Neuron (in vitro differentiated cells): ENCODE results near the gene BHLHE41.

Source experiments
- H2AFZ ChIP-seq: one replicate; pipeline ENCODE4 v1.6.1; 2013; ENCODE audit warnings: low read depth, mild to moderate bottlenecking, inconsistent platforms, low read length, moderate library complexity
- H3K27me3 ChIP-seq: one replicate; pipeline ENCODE4 v1.6.1; 2013; ENCODE audit warnings: low read length; ENCODE audit not compliant: insufficient read depth
- H3K36me3 ChIP-seq: one replicate; pipeline ENCODE4 v1.6.1; 2013; ENCODE audit warnings: low read length; ENCODE audit not compliant: insufficient read depth
- H3K4me1 ChIP-seq: one replicate; pipeline ENCODE4 v1.6.1; 2013; ENCODE audit warnings: low read length; ENCODE audit not compliant: insufficient read depth
- H3K4me3 ChIP-seq: 2 replicates; pipeline ENCODE4 v1.5.1; 2013; ENCODE audit warnings: mild to moderate bottlenecking, low read length, moderate library complexity
- H3K9me3 ChIP-seq: one replicate; pipeline ENCODE4 v1.6.1; 2013; ENCODE audit warnings: low read length

The BHLHE41 gene

DNA sequence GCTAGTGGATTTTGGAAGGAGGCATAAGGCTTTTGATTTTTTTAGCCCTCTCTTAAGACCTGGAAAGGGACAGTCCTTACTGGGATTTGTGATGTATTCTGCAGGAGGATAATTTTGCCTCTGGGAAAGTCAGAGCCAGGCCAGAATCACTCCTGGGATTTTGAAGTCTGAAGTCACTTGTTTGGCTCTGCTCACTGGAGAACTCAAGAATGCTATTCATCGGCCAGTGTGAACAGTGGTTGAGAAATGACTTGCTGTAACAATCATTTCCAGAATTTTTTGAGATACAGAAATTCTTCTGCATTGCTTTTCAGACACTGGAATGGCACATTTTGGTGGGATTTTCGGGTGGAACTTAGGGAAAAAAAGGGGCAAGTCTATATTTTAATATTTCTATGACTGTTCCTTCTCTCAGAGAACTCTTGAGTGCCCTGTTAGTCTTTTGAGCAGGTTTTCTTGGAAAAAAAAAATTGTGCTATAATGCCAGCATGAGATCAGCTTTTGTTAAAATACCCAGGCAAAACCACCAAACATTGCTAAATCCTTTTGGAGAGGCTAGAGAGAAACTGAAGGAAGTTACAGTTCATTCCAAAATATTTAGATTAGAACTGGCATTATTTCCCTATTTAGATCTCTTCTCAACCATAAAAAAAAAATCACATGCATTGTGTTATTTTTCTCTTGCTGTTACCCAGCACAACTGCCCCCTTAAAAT is 26.1 kb upstream of the BHLHE41 start:
- Histone ChIP-seq H3K9me3 (no peaks in the 10 kb centered on the region), H3K4me3 (no peak overlapping the region), H3K4me1 (peaks cover 10% of the 10 kb centered on the region), H3K27me3 (no peaks in the 10 kb centered on the region), H2AFZ (no peak overlapping the region), H3K36me3 (no peaks in the 10 kb centered on the region)

DNA sequence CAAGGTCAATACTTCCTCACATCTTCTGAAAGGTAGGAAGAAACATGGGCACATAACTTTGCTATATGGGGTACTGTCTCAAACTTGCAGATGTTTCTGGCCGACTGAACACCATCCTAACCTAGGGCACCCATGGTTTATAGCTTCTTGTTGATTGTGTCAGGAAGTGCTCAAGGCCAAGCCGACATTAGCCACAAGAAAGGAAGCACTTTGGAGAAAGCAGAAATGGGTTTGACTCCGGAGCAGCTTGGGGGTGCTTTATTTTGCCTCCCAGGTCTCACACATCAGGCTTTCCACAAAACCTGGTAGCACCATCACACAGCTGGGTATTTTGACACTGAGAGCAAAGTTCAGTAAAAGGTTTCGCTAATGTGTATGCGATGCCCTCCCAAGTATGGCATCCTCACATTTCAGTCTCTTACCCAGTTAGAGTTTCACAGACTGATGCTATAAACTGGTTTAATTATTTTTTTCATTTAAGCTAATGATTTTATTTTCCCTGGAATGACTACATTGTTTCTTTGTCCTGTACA is 25.2 kb upstream of the BHLHE41 start:
- Histone ChIP-seq H3K27me3 (no peaks in the 10 kb centered on the region), H3K4me1 (peaks cover 10% of the 10 kb centered on the region), H3K9me3 (no peaks in the 10 kb centered on the region), H3K4me3 (no peak overlapping the region), H3K36me3 (no peaks in the 10 kb centered on the region), H2AFZ (no peak overlapping the region)

DNA sequence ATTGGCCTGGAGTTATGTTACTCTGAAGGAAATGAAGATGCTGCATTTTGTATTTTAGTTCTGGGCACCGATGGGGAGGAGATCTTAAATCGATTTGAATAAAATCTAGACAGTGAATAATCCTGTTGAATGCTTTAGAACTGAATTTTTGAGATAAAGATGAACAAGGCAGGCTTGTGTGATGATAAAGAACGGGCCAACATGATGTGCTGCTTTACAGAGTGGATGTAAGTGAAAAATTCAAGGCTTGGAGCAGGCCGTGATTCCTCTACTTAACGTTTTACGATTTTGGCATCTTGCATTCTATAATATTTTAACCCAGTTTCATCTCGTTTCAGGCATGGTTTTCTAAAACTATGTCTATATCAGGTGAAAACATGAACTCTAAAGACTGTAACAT is 23.5 kb upstream of the BHLHE41 start:
- Histone ChIP-seq H3K27me3 (no peaks in the 10 kb centered on the region), H3K4me3 (no peak overlapping the region), H3K36me3 (no peaks in the 10 kb centered on the region), H3K4me1 (peaks cover 3% of the 10 kb centered on the region), H2AFZ (no peak overlapping the region), H3K9me3 (no peaks in the 10 kb centered on the region)

DNA sequence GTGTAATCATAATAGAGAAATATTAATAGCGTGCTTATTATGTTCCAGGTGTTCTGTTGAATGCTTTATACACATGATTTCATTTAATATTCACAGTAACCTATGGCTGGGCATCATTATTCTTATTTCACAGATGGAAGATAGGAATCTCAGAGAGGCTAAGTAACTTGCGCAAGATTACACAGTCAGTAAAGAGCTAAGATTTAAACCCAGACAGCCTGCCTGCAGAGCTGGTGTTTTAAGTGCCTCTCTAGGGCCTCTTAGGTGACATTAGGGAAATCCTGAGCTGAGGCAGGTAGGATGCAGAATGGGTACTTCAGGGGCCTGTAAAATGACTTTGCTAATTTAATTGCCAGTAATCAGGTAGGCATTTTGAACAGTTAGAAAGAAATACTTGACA is 18.5 kb upstream of the BHLHE41 start:
- H3K4me3 ChIP-seq, result no peak overlapping the region
- H3K4me1 ChIP-seq, result peaks cover 2% of the 10 kb centered on the region
- H3K9me3 ChIP-seq, result no peaks in the 10 kb centered on the region
- H2AFZ ChIP-seq, result no peak overlapping the region
- H3K27me3 ChIP-seq, result peaks cover 2% of the 10 kb centered on the region
- H3K36me3 ChIP-seq, result no peaks in the 10 kb centered on the region

DNA sequence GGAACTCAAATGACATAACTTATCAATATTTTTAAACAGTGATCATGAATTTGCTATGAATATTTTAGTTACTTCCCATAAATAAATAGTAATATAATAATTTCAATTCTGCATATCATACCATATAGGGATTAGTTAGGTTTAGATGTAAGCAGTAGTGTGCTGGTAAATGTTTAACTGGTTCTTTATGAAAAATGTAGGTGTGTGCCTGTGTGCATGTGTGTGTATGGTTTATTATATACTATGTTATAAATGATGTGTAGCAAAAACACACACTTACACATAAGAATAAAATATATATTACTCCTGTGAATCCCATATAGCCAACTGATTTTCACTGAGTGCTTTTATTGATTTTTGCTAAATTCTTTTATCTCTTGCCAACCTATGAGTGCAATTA is 14.0 kb upstream of the BHLHE41 start:
- Histone ChIP-seq H3K9me3 (no peaks in the 10 kb centered on the region), H3K27me3 (peaks cover 3% of the 10 kb centered on the region), H3K36me3 (no peaks in the 10 kb centered on the region), H3K4me3 (no peak overlapping the region), H3K4me1 (no peaks in the 10 kb centered on the region), H2AFZ (no peak overlapping the region)

DNA sequence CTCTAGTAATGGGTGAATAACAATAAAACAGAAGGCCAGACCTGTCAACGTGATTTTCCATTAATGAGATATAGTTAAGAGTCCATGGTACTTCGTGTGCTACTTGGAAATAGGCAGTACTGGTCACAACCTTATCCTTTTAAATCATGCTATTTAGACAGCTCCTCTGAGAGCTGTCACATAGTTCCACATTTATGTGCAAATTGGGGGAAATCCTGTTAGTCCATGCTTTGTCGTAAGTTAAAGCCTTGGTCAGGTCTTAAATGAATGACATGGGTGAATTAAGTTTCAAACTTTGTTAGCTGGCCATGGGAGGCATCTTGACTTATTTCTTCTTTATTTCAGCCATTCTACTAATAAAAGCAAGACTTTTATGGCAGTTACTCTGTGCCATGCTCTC is 11.9 kb upstream of the BHLHE41 start:
- Histone ChIP-seq H3K4me1 (no peaks in the 10 kb centered on the region), H3K4me3 (no peak overlapping the region)

DNA sequence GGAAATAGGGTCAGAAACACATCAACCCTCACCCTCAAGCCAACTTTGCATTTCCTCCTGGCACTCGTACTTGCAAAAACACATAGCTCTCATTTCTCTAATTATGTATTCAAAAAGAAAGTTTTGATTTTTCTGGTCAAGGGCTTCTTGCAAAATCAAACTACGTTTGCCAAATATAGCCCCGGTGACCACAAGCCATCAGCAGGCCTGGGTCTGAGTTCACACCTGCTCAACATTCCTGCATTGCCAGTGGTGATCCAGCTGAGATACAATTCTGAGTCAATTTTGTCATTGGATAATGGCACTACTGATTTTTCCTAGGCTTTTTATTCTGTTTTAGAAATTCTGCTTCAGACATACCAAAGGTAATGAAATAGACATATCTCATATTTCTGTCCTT is 10.7 kb upstream of the BHLHE41 start:
- H3K36me3 ChIP-seq, result no peaks in the 10 kb centered on the region
- no peak overlapping the region for H3K4me3 ChIP-seq
- no peaks in the 10 kb centered on the region for H3K4me1 ChIP-seq
- H3K27me3 ChIP-seq, result peaks cover 16% of the 10 kb centered on the region
- no peak overlapping the region for H2AFZ ChIP-seq
- H3K9me3 ChIP-seq, result no peaks in the 10 kb centered on the region

More for the DNA sequence above, 11.9 kb upstream of the BHLHE41 start:
- H3K27me3 ChIP-seq, result peaks cover 14% of the 10 kb centered on the region
- H3K9me3 ChIP-seq, result no peaks in the 10 kb centered on the region
- no peak overlapping the region for H2AFZ ChIP-seq
- no peaks in the 10 kb centered on the region for H3K36me3 ChIP-seq

DNA sequence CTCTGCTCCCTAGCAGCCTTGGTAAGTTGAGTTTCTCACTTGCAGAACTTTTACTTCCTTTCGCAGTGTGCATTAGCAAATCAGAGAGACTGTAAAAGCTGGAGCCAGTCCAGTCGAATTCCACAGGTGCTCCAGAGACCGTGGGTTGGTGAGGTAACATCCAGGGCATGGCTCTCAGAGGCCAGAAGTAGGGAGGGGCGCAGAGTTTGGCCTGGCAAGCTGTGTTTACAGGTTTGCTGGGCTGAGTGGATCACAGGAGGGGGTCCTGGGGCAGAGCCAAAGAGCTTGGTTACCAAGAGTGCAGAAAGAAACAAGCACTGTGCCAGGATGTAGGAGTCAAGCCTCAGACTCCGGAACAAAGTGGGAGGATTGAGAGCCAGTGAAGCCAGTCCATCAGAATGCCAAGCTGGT is 10.2 kb upstream of the BHLHE41 start:
- no peaks in the 10 kb centered on the region for H3K4me1 ChIP-seq
- H3K27me3 ChIP-seq, result peaks cover 18% of the 10 kb centered on the region
- H3K9me3 ChIP-seq, result no peaks in the 10 kb centered on the region
- H2AFZ ChIP-seq, result no peak overlapping the region
- H3K36me3 ChIP-seq, result no peaks in the 10 kb centered on the region
- no peak overlapping the region for H3K4me3 ChIP-seq

DNA sequence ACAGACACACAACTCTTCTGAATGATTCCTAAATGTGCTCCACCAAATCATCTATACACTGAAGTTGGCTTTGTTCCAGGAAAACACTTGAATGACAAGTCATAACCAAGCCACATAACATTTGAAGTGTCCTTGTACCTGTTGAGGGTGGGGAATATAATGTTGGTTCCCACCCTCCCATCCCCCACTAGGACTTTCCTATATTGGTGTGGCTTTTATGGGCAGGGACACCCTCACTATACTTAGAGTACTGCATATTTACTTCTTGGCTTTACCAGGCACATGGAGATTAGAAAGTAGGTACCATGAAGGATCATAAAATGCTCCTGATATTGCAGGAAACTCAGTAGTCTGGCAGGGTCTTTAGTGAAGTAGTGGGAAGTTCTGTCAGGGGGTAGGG is 9.7 kb upstream of the BHLHE41 start:
- Histone ChIP-seq H3K27me3 (peaks cover 23% of the 10 kb centered on the region), H2AFZ (no peak overlapping the region), H3K9me3 (no peaks in the 10 kb centered on the region), H3K4me3 (no peak overlapping the region), H3K4me1 (no peaks in the 10 kb centered on the region), H3K36me3 (no peaks in the 10 kb centered on the region)

DNA sequence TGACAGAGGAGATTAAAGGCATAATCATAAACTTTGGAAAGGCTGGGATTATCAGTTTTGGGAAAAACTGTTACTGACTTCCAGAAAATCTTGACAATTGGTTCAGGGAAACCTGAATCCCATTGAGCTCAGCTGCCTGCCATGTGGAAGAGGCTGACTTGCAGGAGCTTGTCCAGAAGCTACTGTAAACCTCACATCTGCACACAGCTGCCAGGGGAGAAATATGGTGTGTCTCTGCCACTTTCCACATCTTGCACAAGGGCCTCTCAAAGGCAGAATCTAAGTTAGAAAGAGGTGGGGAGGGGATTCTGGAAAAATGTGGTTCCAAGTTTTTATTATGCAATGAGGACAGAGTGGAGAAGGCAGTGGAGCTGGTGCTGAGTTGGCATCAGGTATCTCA is 8.7 kb upstream of the BHLHE41 start:
- Histone ChIP-seq H3K27me3 (peaks cover 33% of the 10 kb centered on the region), H2AFZ (no peak overlapping the region), H3K9me3 (no peaks in the 10 kb centered on the region), H3K4me1 (no peaks in the 10 kb centered on the region), H3K36me3 (no peaks in the 10 kb centered on the region), H3K4me3 (no peak overlapping the region)

DNA sequence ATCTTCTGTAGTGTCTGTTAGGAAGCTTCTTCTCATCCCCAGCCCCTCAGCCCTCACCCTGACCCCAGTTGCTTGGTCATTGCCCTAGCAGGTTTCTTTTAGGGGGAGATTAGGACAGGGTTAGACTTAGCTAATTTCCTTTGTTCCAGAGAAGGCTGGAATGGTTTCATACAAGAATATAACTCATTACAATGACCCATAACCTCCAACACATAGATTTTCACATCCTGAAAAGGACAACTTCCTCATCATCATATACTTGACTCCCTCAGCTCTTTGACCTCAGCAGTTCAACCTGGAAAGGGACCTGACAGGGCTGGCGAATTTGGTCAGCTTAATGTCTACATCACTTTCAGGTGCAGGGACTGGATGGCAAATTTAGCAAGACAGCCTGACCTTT is 8.0 kb upstream of the BHLHE41 start:
- H3K27me3 ChIP-seq, result peaks cover 40% of the 10 kb centered on the region
- H3K4me3 ChIP-seq, result no peak overlapping the region

DNA sequence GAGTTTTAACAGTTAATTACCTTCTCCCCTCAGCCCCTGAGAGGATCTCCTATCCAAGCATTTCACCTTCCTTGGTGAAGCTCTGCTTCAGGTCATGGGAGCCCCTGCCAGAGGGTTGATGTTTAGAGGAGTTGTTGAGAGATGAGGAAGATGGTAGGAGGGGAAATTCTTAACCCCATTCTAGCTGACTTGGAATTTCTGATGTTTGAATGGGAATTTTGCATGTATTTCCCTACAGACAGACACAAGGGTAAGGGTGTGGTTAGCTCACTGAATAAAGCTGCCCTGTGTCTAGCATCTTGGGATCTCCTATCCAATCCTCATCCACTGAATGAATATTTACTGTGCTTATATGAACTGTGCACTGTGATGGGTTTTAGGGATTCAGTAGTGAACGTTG is 7.1 kb upstream of the BHLHE41 start:
- Histone ChIP-seq H3K36me3 (no peaks in the 10 kb centered on the region), H3K27me3 (peaks cover 49% of the 10 kb centered on the region), H3K4me3 (no peak overlapping the region), H3K4me1 (peaks cover 5% of the 10 kb centered on the region), H3K9me3 (no peaks in the 10 kb centered on the region), H2AFZ (no peak overlapping the region)

More for the DNA sequence above, 8.0 kb upstream of the BHLHE41 start:
- Histone ChIP-seq H3K36me3 (no peaks in the 10 kb centered on the region), H2AFZ (no peak overlapping the region), H3K9me3 (no peaks in the 10 kb centered on the region), H3K4me1 (no peaks in the 10 kb centered on the region)

DNA sequence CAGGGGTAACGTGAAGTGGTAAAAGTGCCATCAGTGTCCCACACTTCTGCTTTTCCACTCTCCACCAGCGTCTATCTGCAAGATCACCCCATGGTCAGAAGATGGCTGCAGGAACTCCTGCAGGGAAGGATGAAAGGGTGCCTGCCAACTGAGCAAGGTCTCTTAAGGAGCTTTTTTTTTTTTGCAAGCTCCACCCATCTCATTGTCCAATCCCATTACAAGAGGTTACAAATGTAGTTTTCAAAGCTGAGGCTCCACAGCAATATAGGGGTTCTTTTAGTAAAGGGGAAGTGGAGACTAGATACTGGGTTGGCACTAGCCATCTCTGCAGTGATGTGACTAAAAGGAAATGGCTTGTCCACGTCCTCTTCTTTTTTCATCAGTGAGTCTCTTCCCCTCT is 5.9 kb upstream of the BHLHE41 start:
- peaks cover 49% of the 10 kb centered on the region for H3K27me3 ChIP-seq
- no peaks in the 10 kb centered on the region for H3K36me3 ChIP-seq
- H3K4me3 ChIP-seq, result no peak overlapping the region
- H3K9me3 ChIP-seq, result no peaks in the 10 kb centered on the region
- H3K4me1 ChIP-seq, result peaks cover 9% of the 10 kb centered on the region
- H2AFZ ChIP-seq, result no peak overlapping the region

DNA sequence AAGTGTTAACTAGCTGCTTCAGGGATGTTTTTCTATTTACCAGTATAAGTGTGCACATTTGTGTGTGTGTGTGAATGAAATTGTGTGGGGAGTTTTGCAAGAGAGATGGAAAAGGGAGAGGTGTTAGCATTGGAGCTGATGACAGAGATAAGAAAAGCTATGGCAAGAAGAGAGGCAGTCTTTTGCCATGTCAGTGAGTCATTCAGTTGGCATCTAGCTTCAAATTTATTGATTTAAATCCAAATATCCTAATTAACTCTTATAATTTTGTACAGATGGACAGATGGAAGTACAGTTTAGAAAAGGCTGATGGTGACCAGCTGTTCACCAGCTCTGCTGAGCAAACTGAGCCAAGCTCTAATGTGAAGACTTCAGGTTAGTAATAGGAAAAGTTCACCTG is 3.3 kb upstream of the BHLHE41 start:
- Histone ChIP-seq H3K9me3 (no peaks in the 10 kb centered on the region), H3K36me3 (no peaks in the 10 kb centered on the region), H3K4me3 (no peak overlapping the region), H3K4me1 (peaks cover 22% of the 10 kb centered on the region), H3K27me3 (peaks cover 57% of the 10 kb centered on the region), H2AFZ (no peak overlapping the region)
